Pancreas (tissue), 10 donors: ENCODE results near the gene GPR160. TPM values are rescaled to one million over a fixed set of nuclear protein-coding genes. Genes with fewer than 3 reads are reported as not detected.

Experiments
- ATAC-seq, 4 donors: fragments of 200-7000 bp; cut with Tn5 transposase; one replicate each; pipeline versions ENCODE4 v1.8.0 to v1.9.1; 2020; ENCODE audit warnings: mild to moderate bottlenecking in 4 of 4, moderate library complexity in 4 of 4
- DNase-seq, 6 donors: peaks; one replicate each; pipeline ENCODE4 v3.0.0-alpha.2; 2020
- FAIRE-seq: peaks from 2 replicates; lab custom pipeline; 2012; peaks lifted over from hg19 to GRCh38; lab: Jason Lieb, UNC
- H3K27ac ChIP-seq, 4 donors: fragments of 200-600 bp; sonication (generic); 1 replicate in 3 of 4; 2 replicates in 1 of 4; pipeline versions ENCODE4 v1.5.0 to v1.8.0; 2020
- H3K27me3 ChIP-seq, 4 donors: fragments of 200-600 bp; one replicate each; pipeline ENCODE4 v1.8.0; 2021
- H3K36me3 ChIP-seq, 3 donors: fragments of 200-600 bp; sonication (generic) in 1 of 3; one replicate each; pipeline versions ENCODE4 v1.5.0 to v1.8.0; 2020 to 2021
- H3K4me1 ChIP-seq, 3 donors: fragments of 200-600 bp; one replicate each; pipeline ENCODE4 v1.8.0; 2021
- H3K4me3 ChIP-seq, 4 donors: fragments of 200-600 bp; sonication (generic) in 2 of 4; one replicate each; pipeline versions ENCODE4 v1.5.0 to v1.8.0; 2020 to 2021
- H3K9me3 ChIP-seq, 4 donors: fragments of 200-600 bp; one replicate each; pipeline ENCODE4 v1.8.0; 2021
- WGBS, 2 donors: extraction: QIAGEN DNeasy Blood & Tissue Kit; methylation state at CpG; one replicate each; pipeline ENCODE4 v1.1.7; 2013; 5-methylcytosine and 5-hydroxymethylcytosine counted together
- intact Hi-C, 3 donors: fragments of 100-400 bp; cut with DNase I; formaldehyde crosslinking; loops; one replicate each; pipeline versions ENCODE4 v1.11.1 to v1.14.2; 2022
- polyA plus RNA-seq, 2 donors: library from polyadenylated mRNA; stranded (reverse); fragments of 200-250 nt; gene quantifications; one replicate each; pipeline ENCODE4 v1.2.3, GENCODE V29; 2013
- total RNA-seq, 6 donors: library from RNA; stranded (reverse); fragmentation: NEBNext Ultra II Directional in 4 of 6; extraction: Animal tissue kit (Norgen Biotek cat#: 25700) in 4 of 6; gene quantifications; one replicate each; pipeline versions ENCODE4 v1.2.1 to v1.2.4, GENCODE V29; 2021 to 2023
- TF ChIP-seq, protein P1 (sequence below), 4 donors: fragments of 200-600 bp; sonication (generic) in 3 of 4; IDR thresholded peaks; one replicate each; pipeline versions ENCODE4 v1.5.0 to v1.8.0; 2021; ENCODE audit warnings: antibody characterized with exemption in 4 of 4
- donor health status: healthy with polysubstance abuse.
- donor health status: DM: no; HTN: no; CAD: no; lungs with moderate emphysema.
- donor health status: DM: no; HTN: no; CAD: no.
- donor health status: control.
- donor health status: control.
- donor health status: Bipolar disorder and iron deficiency.
- donor health status: DM: yes; HTN: yes; CAD: no.
- donor health status: DM: no; HTN: no; CAD: no.
- donor health status: DM: no; HTN: no; CAD: no.
- donor health status: DM: yes; HTN: yes; CAD: no.

GPR160 gene
- total and polyA plus RNA-seq, 8 donors: 4.4 to 12.7 (median 8.5) TPM

DNA sequence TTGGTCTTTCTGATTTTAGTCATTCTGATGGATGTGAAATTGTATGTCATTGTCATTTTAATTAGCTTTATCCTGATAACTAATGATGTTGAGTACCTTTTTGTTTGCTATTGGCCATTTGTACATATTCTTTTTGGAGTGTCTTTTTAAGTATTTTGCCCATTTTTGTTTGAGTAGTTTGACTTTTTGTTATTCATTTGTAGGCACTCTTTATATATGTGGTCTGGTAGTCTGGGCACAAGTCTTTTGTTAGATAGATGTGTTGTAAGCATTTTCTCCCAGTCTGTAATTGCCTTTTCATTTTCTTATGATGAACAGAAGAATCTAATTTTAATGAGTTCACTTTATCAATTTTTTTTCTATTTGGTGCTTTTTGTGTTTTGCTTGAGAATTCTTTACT lies 14.6 kb downstream of the GPR160 start:
- ATAC-seq: no peak
- no peak overlapping the region for H3K4me3 ChIP-seq
- H3K27ac ChIP-seq: no peak overlapping the region
- peaks cover 11 to 31% (median 27%) of the 10 kb centered on the region in 3 donors for H3K4me1 ChIP-seq
- H3K36me3 ChIP-seq: no peaks in the 10 kb centered on the region
- TF ChIP-seq, protein P1, sequence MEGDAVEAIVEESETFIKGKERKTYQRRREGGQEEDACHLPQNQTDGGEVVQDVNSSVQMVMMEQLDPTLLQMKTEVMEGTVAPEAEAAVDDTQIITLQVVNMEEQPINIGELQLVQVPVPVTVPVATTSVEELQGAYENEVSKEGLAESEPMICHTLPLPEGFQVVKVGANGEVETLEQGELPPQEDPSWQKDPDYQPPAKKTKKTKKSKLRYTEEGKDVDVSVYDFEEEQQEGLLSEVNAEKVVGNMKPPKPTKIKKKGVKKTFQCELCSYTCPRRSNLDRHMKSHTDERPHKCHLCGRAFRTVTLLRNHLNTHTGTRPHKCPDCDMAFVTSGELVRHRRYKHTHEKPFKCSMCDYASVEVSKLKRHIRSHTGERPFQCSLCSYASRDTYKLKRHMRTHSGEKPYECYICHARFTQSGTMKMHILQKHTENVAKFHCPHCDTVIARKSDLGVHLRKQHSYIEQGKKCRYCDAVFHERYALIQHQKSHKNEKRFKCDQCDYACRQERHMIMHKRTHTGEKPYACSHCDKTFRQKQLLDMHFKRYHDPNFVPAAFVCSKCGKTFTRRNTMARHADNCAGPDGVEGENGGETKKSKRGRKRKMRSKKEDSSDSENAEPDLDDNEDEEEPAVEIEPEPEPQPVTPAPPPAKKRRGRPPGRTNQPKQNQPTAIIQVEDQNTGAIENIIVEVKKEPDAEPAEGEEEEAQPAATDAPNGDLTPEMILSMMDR (IDR thresholded peaks at IDR 0.05): no peak
- DNase-seq: no peak
- H3K27me3 ChIP-seq: no peaks in the 10 kb centered on the region
- intact Hi-C loops: no loop called here
- no peaks in the 10 kb centered on the region for H3K9me3 ChIP-seq
- FAIRE-seq: no peak

DNA sequence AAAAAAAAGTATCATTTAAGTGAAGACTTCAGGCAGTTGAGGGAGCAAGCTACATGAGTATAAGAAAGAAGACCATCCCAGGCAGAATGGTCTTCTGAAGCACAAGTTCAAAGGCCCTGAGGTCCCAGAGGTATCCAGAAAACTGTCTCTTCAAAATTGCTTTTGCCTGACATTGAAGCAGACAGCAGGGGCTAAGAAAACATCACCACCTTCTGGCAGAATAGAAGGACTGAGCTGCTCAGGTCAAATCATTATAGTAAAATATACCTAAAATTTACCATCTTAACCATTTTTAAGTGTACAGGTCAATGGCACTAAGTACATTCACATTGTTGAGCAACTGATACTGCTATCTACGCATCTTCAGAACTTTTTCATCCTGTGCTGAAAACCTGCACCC lies 16.4 kb downstream of the GPR160 start:
- DNase-seq (no peak), FAIRE-seq (no peak), ATAC-seq (no peak)
- Histone ChIP-seq H3K4me1 (peaks cover 8 to 29% (median 27%) of the 10 kb centered on the region in 3 donors), H3K9me3 (no peaks in the 10 kb centered on the region), H3K27ac (no peak overlapping the region), H3K27me3 (no peaks in the 10 kb centered on the region), H3K36me3 (no peaks in the 10 kb centered on the region), H3K4me3 (no peak overlapping the region)
- intact Hi-C loops: no loop called here
- WGBS, 2 donors: 90 to 91% methylated on average over 1 of the region's 1 CpG
- TF ChIP-seq, protein P1 (IDR thresholded peaks at IDR 0.05): no peak

DNA sequence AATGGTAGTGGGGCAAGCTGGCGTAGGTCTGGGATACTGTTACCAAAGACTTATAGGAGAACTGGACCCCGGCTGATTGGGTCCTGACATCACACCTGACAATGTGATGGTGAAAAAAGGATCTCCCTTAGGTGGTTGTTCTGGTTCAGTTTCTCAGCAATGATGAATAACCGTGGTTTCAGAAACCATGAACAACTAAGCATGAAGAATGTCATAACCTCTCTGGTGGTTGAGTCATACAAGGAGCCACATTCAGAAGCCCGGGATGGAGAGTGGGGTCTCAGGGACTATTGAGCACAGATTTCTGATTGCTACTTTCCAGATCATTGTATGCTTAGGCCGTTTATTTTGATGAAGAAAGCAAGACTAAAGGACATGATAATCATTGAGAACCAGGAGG lies 17.4 kb downstream of the GPR160 start:
- Histone ChIP-seq H3K9me3 (no peaks in the 10 kb centered on the region), H3K36me3 (no peaks in the 10 kb centered on the region), H3K4me3 (no peak overlapping the region), H3K27me3 (no peaks in the 10 kb centered on the region), H3K27ac (no peak overlapping the region), H3K4me1 (peaks cover 4 to 26% (median 24%) of the 10 kb centered on the region in 3 donors)
- TF ChIP-seq, protein P1 (IDR thresholded peaks at IDR 0.05): no peak
- FAIRE-seq: no peak
- ATAC-seq: no peak
- no peak for DNase-seq
- intact Hi-C loops: no loop called here
- 81 to 87% methylated on average over 5 of the region's 5 CpGs for WGBS, 2 donors

DNA sequence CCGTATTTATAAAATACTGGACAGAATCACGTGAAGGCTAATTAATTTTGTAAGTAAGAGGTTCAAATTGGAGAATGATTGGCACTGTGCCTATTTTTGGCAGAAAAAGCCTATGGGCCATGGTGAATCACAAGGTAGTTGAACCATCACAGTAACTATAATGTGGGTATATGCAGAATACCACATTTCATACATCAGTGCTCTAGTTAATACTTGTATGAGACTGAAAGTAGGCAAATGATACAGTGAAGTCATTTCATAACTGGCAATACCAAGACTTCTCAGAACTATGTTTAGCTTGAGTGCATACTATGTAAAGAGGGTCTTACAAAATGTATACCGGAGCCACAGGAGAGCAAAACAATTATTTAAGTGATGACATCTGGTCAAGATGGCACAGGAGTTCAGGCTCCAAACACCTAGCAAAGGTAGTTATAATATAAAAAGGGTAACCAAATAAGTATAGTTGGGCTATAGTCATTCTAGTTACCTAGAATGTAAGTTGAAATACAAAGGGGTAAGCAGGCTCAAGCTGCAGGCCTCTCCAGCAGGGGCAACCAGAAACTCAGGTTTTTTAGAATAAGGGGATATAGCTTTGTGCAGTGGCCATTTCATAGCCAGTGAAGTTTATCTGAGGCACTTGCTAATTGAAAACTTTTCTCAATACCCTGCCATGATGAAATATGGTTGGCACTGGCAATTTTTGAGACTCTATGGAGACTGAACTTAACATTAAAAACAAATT lies 19.1 kb downstream of the GPR160 start:
- Histone ChIP-seq H3K36me3 (no peaks in the 10 kb centered on the region), H3K4me1 (peaks cover 4 to 18% (median 14%) of the 10 kb centered on the region in 3 donors), H3K27me3 (no peaks in the 10 kb centered on the region), H3K27ac (peak overlapping the region in 2 of 4 donors; percentile 53 to 61), H3K4me3 (no peak overlapping the region), H3K9me3 (no peaks in the 10 kb centered on the region)
- DNase-seq (no peak), ATAC-seq (peak; percentile 8 to 53 (median 16)), FAIRE-seq (no peak)
- TF ChIP-seq, protein P1 (IDR thresholded peaks at IDR 0.05): no peak
- intact Hi-C loops: no loop called here
- 75% methylated on average over 3 of the region's 3 CpGs for WGBS, 2 donors

DNA sequence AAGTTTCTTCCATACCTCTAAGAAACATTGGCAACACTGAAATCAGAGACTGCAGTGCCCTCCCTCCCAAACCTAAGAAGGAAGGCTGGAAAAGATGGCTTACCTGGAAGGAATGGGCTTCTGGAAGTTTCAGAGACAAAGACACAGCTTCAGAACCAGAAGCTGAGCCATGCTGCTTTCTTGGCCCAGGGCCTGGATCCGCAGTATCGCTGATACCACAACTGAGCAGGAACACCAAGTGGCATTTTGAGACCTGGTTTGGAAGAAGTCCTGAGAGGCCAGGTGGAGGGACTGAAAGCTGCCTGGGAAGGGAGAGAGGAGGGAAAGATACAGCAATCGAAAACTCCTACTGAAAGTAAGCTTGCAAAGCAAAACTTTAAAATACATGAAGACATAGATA lies 19.8 kb downstream of the GPR160 start:
- TF ChIP-seq, protein P1 (IDR thresholded peaks at IDR 0.05): no peak
- intact Hi-C loops: no loop called here
- ATAC-seq (peak; percentile 83 to 95 (median 91)), FAIRE-seq (no peak), DNase-seq (peak in 5 of 6 donors; percentile 48 to 65 (median 63))
- Histone ChIP-seq H3K27me3 (no peaks in the 10 kb centered on the region), H3K36me3 (no peaks in the 10 kb centered on the region), H3K27ac (peak overlapping the region in 3 of 4 donors; percentile 28 to 61 (median 53)), H3K4me3 (no peak overlapping the region), H3K4me1 (peaks cover 4 to 18% (median 14%) of the 10 kb centered on the region in 3 donors), H3K9me3 (no peaks in the 10 kb centered on the region)
- WGBS, 2 donors: 39 to 40% methylated on average over 3 of the region's 3 CpGs
